Calu3 (cell line): Measurements from ENCODE around the gene SCARB1. TPM values are rescaled to one million over a fixed set of nuclear protein-coding genes. Genes with fewer than 3 reads are reported as not detected.

ENCODE experiments used
- BruUV-seq: library from RNA; stranded (reverse); fragments of 400-500 nt; replicated peaks from 2 replicates; lab custom pipeline; 2021; lab: Mats Ljungman, UMichigan
- CTCF ChIA-PET: fragments of 300-600 bp; sonication (Branson Sonifier 250); formaldehyde crosslinking; loops from one replicate; lab custom pipeline; 2022; ENCODE audit warnings: antibody characterized with exemption; lab: Charles Lee
- DNase-seq: peaks from one replicate; pipeline ENCODE4 v3.0.0; 2022
- H3K27ac Mint-ChIP-seq: one replicate; pipeline ENCODE4 v1.8.0; 2022; ENCODE audit warnings: mixed read lengths; ENCODE audit not compliant: unreplicated experiment
- H3K27me3 Mint-ChIP-seq: one replicate; pipeline ENCODE4 v1.8.0; 2022; ENCODE audit warnings: mixed read lengths; ENCODE audit not compliant: unreplicated experiment
- H3K36me3 Mint-ChIP-seq: one replicate; pipeline ENCODE4 v1.8.0; 2022; ENCODE audit warnings: mild to moderate bottlenecking, moderate library complexity, mixed read lengths; ENCODE audit not compliant: insufficient read depth, unreplicated experiment
- H3K4me1 Mint-ChIP-seq: one replicate; pipeline ENCODE4 v1.8.0; 2022; ENCODE audit warnings: mild to moderate bottlenecking, low read depth, mixed read lengths; ENCODE audit not compliant: unreplicated experiment
- H3K4me3 Mint-ChIP-seq: one replicate; pipeline ENCODE4 v1.8.0; 2022; ENCODE audit warnings: mild to moderate bottlenecking, low read depth, moderate library complexity, mixed read lengths; ENCODE audit not compliant: unreplicated experiment
- H3K9me3 Mint-ChIP-seq: one replicate; pipeline ENCODE4 v1.8.0; 2022; ENCODE audit warnings: low read depth, mixed read lengths; ENCODE audit not compliant: unreplicated experiment
- CTCF ChIP-seq: fragments of 200-600 bp; IDR thresholded peaks from one replicate; pipeline ENCODE4 v1.8.0; 2022; ENCODE audit warnings: antibody characterized with exemption; ENCODE audit not compliant: unreplicated experiment
- intact Hi-C: fragments of 100-400 bp; cut with micrococcal nuclease; formaldehyde crosslinking; loops from one replicate; pipeline ENCODE4 v1.10.0; 2022; ENCODE audit not compliant: unreplicated experiment
- total RNA-seq: library from RNA; stranded (reverse); gene quantifications from 2 replicates; pipeline ENCODE4 v1.2.3, GENCODE V29; 2022

Gene SCARB1
- total RNA-seq, 1 experiment from 2014 or later, result 51.6 TPM

GRCh38 chr12:124756166-124756565 is 107.5 kb downstream of the SCARB1 start:
- H3K4me3 Mint-ChIP-seq, result no peak overlapping the region
- no peak for TF ChIP-seq CTCF
- no peaks in the 10 kb centered on the region for H3K9me3 Mint-ChIP-seq
- intact Hi-C loops, result no loop called here
- H3K4me1 Mint-ChIP-seq, result peaks cover 43% of the 10 kb centered on the region
- no TSS peak for BruUV-seq
- no peak for DNase-seq
- H3K27ac Mint-ChIP-seq, result no peak overlapping the region
- CTCF ChIA-PET, result no interaction called here
- peaks cover 15% of the 10 kb centered on the region for H3K36me3 Mint-ChIP-seq
- no peaks in the 10 kb centered on the region for H3K27me3 Mint-ChIP-seq

GRCh38 chr12:124755801-124756148 is 107.9 kb downstream of the SCARB1 start:
- H3K36me3 Mint-ChIP-seq, result peaks cover 12% of the 10 kb centered on the region
- no TSS peak for BruUV-seq
- intact Hi-C loops, result no loop called here
- H3K27me3 Mint-ChIP-seq, result no peaks in the 10 kb centered on the region
- CTCF ChIA-PET, result no interaction called here
- peaks cover 44% of the 10 kb centered on the region for H3K4me1 Mint-ChIP-seq
- H3K27ac Mint-ChIP-seq, result no peak overlapping the region
- no peak for TF ChIP-seq CTCF
- no peak for DNase-seq
- no peaks in the 10 kb centered on the region for H3K9me3 Mint-ChIP-seq
- H3K4me3 Mint-ChIP-seq, result no peak overlapping the region

GRCh38 chr12:124754949-124755800 is 108.5 kb downstream of the SCARB1 start:
- H3K4me1 Mint-ChIP-seq, result peaks cover 44% of the 10 kb centered on the region
- H3K9me3 Mint-ChIP-seq, result no peaks in the 10 kb centered on the region
- no peak for TF ChIP-seq CTCF
- CTCF ChIA-PET, result no interaction called here
- H3K27ac Mint-ChIP-seq, result no peak overlapping the region
- H3K4me3 Mint-ChIP-seq, result no peak overlapping the region
- no peaks in the 10 kb centered on the region for H3K27me3 Mint-ChIP-seq
- H3K36me3 Mint-ChIP-seq, result peaks cover 6% of the 10 kb centered on the region
- no TSS peak for BruUV-seq
- DNase-seq, result no peak
- intact Hi-C loops, result no loop called here

GRCh38 chr12:124754491-124754890 is 109.2 kb downstream of the SCARB1 start:
- no peak for DNase-seq
- Mint-ChIP-seq H3K9me3 (no peaks in the 10 kb centered on the region), H3K4me3 (no peak overlapping the region), H3K27me3 (no peaks in the 10 kb centered on the region), H3K27ac (no peak overlapping the region), H3K4me1 (peaks cover 44% of the 10 kb centered on the region), H3K36me3 (peaks cover 4% of the 10 kb centered on the region)
- TF ChIP-seq CTCF, result no peak
- CTCF ChIA-PET, result interaction anchor here (1.0 kb wide), 1 partner anchor 24 kb away, joined by 3 read pairs; no protein-coding TSS in a partner anchor
- BruUV-seq, result no TSS peak
- intact Hi-C loops, result no loop called here
